HG03439 (cell line): ENCODE results near the gene ZNF814.
A peak's percentile ranks its signal among the peaks of the same experiment; 100 is the strongest.
"Not testable (repeated sequence)": the region's sequence is repeated elsewhere in the genome, so short reads cannot be mapped to it uniquely, and the experiment has no call there.

ENCODE experiments used
- ATAC-seq: cut with Tn5 transposase; IDR thresholded peaks from one replicate; pipeline ENCODE4 v1.9.1; 2021; ENCODE audit warnings: mild to moderate bottlenecking, moderate library complexity; ENCODE audit not compliant: unreplicated experiment

Gene ZNF814

DNA sequence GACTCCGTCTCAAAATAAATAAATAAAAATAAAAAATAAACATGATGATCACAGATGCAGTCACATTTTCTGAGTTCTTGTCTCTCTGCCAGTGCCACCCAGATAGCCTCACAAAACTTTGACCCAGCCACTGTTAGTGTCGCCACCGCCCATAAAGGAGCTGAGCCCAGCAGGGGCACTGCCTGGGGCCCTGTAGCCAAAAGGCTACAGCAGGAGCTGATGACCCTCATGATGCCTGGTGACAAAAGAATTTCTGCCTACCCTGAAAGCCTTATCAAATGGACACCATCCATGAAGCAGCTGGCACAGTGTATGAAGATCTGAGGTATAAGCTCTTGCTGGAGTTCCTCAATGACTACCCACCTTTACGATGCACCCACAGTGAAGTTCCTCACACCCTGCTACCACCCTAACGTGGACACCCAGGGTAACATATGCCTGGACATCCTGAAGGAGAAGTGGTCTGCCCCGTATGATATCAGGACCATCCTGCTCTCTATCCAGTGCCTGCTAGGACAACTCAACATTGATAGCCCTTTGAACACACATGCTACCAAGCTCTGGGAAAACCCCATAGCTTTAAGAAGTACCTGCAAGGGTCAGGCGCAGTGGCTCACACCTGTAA lies 20.9 kb downstream of the ZNF814 start:
- no peak for ATAC-seq

DNA sequence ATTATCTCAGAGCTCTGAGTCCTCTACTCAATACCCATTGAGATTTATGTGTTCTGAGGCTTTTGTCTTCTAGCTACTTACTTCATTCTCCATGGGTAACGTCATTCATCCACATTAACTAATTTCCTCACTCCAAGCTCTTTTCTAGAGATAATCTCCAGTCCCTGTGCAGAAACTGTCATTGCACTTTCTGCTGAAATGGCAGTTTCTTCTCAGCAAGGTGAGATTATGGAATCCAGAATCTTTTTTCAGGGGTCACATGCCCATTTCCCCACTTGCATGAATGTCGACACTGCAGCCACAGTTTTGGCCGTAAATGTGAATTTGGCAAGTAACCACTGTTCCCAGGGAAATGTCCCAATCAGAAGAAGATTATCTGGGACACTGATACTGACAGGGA lies 26.5 kb downstream of the ZNF814 start:
- not testable (repeated sequence) for ATAC-seq

DNA sequence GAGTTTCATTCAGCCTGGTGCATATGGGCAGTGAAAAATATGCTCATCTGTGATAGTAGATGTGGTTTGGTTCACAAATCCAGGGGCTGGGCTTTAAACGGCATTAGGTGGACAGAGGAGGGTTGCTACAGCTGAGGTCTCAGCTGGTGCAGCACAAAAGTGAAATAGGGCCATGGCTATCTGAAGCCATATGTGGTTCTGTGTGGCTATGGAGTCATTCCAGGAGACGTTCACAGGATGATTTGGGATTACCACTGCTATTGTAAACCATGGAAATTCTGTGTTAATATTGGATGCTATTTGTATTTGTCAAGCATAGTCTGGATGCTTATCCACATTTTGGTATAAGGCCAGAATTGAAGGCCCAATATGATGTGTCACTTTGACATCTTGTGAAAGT lies 34.7 kb downstream of the ZNF814 start:
- not testable (repeated sequence) for ATAC-seq

DNA sequence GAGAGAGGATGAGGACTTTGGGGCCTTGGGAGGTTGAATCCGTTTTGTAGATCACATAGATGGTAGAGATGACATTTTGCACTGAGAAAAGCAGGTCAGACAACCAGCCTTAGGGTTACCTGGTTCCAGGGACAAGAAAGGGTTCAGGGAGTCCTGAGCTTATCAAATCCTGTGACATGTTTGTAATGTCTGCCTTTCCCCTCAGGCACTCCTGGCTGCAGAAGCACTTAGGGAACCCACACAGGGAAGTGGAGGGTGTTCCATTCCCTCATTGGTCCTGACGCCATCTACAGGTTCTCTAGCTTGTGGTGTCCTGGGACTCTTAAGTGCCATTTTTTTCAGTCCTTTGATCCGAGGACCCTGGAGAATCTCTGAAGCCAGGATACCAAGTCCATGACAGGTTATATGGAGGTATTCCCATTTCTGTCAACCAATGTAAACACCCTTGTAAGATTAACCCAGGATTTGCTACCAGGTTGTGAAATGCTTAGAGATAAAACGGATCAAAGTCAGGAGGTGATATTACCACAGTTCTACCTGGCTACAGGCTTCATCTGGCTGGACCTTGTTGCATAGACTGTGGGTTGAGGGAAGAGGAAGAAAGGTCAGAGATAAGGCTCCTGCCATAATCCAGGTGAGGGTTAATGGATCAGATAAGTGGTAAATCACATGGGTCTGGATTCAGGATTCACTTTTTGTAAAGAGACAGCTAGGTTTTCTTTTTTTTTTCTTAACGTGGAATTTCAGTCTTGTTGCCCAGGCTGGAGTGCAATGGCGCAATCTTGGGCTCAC lies 36.8 kb downstream of the ZNF814 start:
- not testable (repeated sequence) for ATAC-seq

DNA sequence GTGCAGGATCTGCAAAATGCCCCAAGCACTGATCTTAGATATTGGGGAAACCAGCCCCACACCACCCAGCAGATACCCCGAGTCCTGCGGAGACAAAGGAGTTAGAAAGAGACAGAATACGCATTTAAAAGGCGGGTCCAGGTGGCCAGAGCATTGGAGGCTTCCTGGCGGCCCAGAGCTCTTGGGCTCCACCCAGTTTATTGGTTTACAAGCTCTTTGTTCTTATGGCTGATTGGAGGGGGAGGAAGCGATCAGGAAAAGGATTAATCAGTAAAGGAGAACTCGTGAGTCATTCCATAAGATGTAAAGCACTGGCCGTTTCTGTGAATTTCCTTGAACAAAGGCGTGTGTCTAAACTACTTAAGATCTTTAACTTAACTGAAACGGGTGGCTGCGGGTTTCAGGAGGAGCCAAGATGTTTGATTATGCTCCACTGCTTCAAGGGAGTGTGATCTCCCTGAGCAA lies 38.3 kb downstream of the ZNF814 start:
- ATAC-seq: no peak

DNA sequence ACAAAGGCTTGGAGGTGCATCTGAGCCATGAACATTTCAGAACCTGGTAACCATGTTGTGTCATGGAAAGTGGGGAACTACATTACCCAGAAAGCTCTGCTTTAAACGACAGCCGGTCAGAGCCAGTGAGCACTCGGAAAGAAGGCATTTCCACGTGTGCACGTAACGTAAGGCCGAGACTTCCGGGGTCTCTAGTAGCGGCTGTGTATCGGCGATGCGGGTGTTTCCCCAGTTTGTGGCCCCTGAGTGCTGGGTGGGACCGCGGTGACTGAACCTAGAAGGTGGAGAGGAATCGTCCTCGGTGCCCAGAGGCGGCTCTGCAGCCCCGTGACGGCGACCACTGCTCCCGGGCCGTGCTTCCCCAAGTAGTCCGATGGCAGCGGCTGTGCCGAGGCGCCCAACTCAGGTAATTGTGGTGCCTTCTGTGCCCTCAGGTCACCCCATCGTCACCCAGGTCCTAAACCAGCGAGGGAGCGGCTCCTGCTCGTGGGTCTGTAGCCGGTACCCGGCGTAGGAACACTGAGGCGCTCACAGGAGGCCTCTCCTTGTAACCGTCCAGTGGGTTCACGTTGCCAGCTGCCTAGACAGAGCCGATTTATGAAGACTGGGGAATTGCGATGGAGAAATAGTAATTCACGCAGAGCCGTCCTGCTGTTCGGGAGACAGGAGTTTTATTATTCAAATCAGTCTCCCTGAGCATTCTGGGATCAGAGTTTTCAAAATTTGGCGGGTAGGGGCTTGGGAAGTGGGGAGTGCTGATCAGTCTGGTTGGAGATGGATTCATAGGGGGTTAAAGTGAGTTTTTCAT lies 39.0 kb downstream of the ZNF814 start, which contains the start of gene ZNF587:
Gene ZNF587, plus strand, starts transcription at position 194 of the 808 bp plus-strand sequence. Its CDS starts 180 bp downstream, at position 374.
- peak; percentile 92 for ATAC-seq

DNA sequence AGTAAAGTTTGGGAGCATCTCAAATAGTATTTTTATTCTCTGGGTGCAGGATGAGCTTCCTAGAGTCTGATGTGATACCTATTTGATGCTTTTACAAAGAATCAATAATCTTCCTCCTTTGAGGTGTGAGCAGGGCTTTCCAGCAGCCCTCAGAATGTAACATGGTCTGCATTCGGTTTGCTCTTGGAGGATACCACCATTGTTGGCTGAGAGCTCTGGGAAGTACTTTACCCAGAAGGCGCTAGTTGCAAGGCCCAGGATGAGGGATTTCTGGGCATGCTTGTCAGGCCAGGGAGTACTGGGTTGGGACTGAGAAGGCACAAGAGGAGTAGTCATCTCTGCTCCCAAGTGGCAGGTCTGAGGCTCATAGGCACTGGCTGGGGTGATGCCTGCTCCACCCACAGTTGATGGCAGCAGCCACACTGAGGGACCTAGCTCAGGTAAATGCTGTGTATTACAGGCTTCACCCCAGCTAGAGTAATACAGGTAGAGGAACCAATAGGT lies 39.6 kb downstream of the ZNF814 start:
- ATAC-seq: peak; percentile 18

DNA sequence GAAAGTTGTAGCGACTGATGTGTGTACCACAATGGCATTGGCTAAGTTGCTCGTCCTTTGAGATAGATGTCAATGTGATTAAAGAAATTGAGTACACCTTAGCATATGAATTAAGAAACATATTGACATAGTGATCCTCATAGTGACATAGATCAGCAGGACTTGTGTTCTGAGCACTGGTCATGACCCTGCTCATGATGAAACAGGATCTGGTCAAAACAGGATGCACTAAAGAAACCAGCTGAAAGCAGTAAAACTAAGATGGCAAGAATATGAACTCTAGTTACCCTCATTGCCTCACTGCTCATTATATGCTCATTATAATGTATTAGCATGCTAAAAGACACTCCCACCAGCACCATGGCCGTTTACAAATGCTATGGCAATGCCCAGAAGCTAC lies 41.7 kb downstream of the ZNF814 start:
- ATAC-seq: not testable (repeated sequence)

DNA sequence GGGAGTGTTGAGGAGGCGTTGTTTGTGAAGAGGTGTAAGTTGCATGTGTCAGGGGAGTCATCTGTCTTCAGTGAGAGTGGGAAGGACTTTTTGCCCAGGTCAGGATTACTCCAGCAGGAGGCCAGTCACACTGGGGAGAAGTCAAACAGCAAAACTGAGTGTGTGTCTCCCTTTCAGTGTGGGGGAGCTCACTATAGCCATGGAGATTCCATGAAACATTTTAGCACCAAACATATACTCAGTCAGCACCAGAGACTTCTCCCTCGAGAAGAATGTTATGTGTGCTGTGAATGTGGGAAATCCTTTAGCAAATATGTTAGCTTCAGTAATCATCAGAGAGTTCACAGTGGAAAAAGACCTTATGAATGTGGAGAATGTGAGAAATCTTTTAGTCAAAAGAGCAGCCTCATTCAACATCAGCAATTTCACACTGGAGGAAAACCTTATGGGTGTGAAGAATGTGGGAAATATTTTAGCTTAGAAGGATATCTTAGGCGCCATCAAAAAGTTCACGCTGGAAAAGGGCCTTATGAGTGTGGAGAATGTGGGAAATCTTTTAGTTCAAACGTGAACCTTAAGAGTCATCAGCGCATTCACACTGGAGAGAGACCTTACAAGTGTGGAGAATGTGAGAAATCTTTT lies 47.6 kb downstream of the ZNF814 start:
- no peak for ATAC-seq

DNA sequence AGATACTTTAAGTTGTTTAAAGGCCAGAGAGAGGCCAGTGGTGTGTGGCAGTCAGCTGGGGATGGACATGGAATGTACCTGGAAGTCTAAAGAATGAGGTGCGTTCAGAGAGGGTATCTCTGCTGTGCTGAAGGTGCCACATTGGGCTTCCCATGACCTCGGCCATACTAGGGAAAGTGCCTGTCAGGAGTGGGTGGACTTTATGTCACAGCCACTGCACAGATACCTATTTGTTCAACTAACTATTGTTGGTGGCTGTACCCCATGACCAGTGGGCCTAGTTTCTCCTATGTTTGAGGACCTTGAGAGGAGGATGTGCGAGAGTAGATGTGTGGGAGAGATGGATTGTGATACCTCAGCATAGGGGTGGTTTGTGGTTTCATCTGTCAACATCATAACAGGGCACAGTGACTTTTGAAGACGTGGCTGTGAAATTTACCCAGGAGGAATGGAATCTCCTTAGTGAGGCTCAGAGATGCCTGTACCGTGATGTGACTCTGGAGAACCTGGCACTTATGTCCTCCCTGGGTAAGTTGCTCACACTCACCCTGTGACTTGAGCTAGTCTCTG lies 50.1 kb downstream of the ZNF814 start:
- not testable (repeated sequence) for ATAC-seq

DNA sequence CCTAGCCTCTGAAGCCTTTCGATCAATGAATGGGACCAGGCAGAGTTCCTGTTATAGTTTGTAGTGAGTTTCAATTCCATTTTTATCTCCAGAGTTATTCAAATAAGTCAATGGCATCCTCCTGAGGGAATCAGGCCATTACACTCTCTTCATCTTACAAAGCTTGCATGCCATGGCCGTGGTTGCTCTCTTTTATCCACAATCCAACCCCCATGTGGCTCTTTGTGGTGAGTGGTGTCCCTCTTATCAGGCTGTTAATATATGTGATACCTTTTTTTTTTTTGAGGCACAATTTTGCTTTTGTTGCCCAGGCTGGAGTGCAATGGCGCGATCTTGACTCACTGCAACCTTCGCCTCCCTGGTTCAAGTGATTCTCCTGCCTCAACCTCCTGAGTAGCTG lies 51.8 kb downstream of the ZNF814 start:
- ATAC-seq: not testable (repeated sequence)

DNA sequence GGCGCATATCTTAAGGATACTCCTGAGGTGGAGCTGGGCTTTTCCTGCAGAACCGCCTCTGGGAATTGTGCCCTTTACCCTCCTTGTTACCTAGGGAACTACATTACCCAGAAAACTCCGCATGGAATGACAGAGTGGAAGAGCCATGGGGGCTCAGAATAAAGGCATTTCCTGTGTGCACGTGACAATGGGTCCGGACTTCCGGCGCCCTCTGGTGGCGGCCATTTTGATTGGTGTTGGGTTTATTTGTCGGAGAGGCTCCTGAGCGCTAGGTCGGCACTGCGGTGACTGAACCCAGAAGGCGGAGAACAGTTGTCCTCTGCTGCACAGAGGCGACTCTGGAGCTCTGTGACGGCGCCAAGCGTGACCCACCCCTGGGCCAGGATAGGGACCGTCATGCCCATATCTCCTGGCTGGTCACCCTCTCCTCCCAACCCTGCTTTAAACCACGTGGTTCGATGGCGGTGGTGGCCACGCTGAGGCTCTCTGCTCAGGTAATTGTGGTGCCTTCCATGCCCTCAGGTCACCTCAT lies 58.7 kb downstream of the ZNF814 start, which contains the start of gene ZNF587B:
Gene ZNF587B, plus strand, starts transcription at position 229 of the 532 bp plus-strand sequence. Its CDS starts 230 bp downstream, at position 459.
- no peak for ATAC-seq

DNA sequence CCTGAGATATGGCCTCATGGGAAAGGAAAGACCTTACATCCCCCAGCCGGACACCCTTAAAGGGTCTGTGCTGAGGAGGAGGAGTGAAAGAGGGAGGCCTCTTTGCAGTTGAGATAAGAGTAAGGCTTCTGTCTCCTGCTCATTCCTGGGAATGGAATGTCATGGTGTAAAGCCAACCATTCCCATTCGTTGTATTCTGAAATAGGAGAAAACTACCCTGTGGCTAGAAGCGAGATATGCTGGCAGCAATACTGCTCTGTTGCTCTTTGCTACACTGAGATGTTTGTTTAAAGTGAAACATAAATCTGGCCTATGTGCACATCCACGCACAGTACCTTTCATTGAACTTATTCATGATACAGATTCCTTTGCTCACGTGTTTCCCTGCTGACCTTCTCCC lies 59.5 kb downstream of the ZNF814 start:
- ATAC-seq: no peak

DNA sequence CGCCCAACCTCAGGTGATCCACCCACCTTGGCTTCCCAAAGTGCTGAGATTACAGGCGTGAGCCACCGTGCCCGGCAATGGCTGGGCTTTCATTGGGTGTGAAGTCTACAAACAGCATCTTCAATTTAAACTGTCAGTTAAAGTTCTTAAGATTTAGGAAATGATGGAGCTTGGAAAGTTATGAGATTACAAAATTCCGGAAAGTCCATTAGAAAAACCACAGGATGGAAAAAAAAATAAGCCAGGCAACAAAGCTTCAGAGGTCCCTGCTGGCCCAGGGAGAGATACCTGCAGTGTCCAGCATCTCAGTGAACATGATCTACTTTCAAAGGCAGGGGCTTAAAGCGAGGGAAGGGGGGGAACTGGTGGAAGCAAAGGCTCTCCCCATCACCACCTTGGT lies 63.3 kb downstream of the ZNF814 start:
- ATAC-seq: no peak

DNA sequence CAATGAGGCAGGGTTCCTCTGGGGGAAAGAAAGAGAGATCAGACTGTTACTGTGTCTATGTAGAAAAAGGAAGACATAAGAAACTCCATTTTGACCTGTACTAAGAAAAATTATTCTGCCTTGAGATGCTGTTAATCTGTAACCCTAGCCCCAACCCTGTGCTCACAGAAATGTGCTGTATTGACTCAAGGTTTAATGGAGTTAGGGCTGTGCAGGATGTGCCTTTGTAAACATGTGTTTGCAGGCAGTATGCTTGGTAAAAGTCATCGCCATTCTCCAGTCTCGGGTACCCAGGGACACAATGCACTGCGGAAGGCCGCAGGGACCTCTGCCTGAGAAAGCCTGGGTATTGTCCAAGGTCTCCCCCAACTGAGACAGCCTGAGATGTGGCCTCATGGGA lies 65.2 kb downstream of the ZNF814 start:
- not testable (repeated sequence) for ATAC-seq

DNA sequence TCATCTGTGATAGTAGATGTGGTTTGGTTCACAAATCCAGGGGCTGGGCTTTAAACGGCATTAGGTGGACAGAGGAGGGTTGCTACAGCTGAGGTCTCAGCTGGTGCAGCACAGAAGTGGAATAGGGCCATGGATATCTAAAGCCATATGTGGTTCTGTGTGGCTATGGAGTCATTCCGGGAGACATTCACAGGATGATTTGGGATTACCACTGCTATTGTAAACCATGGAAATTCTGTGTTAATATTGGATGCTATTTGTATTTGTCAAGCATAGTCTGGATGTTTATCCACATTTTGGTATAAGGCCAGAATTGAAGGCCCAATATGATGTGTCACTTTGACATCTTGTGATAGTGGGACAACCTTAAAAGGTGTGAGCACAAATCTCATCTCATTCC lies 65.7 kb downstream of the ZNF814 start:
- not testable (repeated sequence) for ATAC-seq

DNA sequence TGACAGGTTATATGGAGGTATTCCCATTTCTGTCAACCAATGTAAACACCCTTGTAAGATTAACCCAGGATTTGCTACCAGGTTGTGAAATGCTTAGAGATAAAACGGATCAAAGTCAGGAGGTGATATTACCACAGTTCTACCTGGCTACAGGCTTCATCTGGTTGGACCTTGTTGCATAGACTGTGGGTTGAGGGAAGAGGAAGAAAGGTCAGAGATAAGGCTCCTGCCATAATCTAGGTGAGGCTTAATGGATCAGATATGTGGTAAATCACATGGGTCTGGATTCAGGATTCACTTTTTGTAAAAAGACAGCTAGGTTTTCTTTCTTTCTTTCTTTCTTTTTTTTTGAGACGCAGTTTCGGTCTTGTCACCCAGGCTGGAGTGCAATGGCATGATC lies 67.3 kb downstream of the ZNF814 start:
- ATAC-seq: not testable (repeated sequence)

DNA sequence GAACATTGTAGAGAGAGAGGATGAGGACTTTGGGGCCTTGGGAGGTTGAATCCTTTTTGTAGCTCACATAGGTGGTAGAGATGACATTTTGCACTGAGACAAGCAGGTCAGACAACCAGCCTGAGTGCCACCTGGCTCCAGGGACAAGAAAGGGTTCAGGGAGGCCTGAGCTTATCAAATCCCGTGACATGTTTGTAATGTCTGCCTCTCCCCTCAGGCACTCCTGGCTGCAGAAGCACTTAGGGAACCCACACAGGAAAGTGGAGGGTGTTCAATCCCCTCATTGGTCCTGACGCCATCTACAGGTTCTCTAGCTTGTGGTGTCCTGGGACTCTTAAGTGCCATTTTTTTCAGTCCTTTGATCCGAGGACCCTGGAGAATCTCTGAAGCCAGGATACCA lies 67.7 kb downstream of the ZNF814 start:
- ATAC-seq: not testable (repeated sequence)

DNA sequence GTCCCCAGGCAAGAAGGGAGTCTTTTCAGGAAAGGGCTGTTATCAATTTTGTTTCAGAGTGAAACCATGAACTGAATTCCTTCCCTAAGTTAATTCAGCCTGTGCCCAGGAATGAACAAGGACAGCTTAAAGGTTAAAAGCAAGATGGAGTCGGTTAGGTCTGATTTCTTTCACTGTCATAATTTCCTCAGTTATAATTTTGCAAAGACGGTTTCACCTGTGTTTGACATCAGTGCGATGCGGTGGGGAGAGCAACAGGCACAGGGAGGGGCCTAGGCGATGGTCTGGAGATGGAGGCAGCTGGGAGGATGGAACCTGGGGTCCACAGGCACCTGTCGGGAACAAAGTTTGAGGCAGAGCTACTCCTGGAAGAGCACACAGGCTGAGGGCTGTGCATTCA lies 68.2 kb downstream of the ZNF814 start:
- ATAC-seq: no peak
